ENCODE data around the gene TMEM8B.

The TMEM8B gene

GRCh38 chr9:35801328-35802128 is 27.5 kb upstream of the TMEM8B start:
- TF ChIP-seq SIN3A (IDR thresholded peaks at IDR 0.05; ENCODE audit: borderline replicate concordance, insufficient read depth, low read length) (no peak), TAF1 (IDR thresholded peaks at IDR 0.05; ENCODE audit: borderline replicate concordance, insufficient read depth, low read length) (no peak), FOXP2 (optimal IDR thresholded peaks at IDR 0.05; ENCODE audit: borderline replicate concordance, extremely low read depth, extremely low read length, insufficient read depth) (no peak), POLR2AphosphoS5 (IDR thresholded peaks at IDR 0.05; ENCODE audit: low read depth, low read length) (no peak)
- TF ChIP-seq, protein P1, sequence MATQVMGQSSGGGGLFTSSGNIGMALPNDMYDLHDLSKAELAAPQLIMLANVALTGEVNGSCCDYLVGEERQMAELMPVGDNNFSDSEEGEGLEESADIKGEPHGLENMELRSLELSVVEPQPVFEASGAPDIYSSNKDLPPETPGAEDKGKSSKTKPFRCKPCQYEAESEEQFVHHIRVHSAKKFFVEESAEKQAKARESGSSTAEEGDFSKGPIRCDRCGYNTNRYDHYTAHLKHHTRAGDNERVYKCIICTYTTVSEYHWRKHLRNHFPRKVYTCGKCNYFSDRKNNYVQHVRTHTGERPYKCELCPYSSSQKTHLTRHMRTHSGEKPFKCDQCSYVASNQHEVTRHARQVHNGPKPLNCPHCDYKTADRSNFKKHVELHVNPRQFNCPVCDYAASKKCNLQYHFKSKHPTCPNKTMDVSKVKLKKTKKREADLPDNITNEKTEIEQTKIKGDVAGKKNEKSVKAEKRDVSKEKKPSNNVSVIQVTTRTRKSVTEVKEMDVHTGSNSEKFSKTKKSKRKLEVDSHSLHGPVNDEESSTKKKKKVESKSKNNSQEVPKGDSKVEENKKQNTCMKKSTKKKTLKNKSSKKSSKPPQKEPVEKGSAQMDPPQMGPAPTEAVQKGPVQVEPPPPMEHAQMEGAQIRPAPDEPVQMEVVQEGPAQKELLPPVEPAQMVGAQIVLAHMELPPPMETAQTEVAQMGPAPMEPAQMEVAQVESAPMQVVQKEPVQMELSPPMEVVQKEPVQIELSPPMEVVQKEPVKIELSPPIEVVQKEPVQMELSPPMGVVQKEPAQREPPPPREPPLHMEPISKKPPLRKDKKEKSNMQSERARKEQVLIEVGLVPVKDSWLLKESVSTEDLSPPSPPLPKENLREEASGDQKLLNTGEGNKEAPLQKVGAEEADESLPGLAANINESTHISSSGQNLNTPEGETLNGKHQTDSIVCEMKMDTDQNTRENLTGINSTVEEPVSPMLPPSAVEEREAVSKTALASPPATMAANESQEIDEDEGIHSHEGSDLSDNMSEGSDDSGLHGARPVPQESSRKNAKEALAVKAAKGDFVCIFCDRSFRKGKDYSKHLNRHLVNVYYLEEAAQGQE (IDR thresholded peaks at IDR 0.05; ENCODE audit: insufficient read depth in 1 of 2, low read depth in 2 of 2, low read length in 2 of 2), result no peak

GRCh38 chr9:35806101-35806500 is 22.9 kb upstream of the TMEM8B start:
- no peak for TF ChIP-seq POLR2AphosphoS5 (IDR thresholded peaks at IDR 0.05; ENCODE audit: low read depth, low read length)
- TF ChIP-seq FOXP2 (optimal IDR thresholded peaks at IDR 0.05; ENCODE audit: borderline replicate concordance, extremely low read depth, extremely low read length, insufficient read depth), result no peak

DNA sequence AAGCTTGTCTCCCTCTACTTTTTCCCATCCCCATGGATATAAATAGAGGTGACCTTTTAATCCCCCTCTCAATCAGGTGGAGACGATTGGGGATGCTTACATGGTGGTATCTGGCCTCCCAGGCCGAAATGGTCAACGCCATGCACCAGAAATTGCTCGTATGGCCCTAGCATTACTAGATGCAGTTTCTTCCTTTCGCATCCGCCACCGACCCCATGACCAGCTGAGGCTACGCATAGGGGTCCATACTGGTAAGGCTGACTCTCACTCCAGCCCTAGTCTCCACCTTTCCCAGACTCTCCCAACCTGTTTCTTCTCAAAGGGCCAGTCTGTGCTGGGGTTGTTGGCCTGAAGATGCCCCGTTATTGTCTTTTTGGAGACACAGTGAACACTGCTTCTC is 20.6 kb upstream of the TMEM8B start:
- TF ChIP-seq FOXP2 (optimal IDR thresholded peaks at IDR 0.05; ENCODE audit: borderline replicate concordance, extremely low read depth, extremely low read length, insufficient read depth) (no peak), POLR2AphosphoS5 (IDR thresholded peaks at IDR 0.05; ENCODE audit: low read depth, low read length) (no peak), TAF1 (IDR thresholded peaks at IDR 0.05; ENCODE audit: borderline replicate concordance, insufficient read depth, low read length) (no peak), SIN3A (IDR thresholded peaks at IDR 0.05; ENCODE audit: borderline replicate concordance, insufficient read depth, low read length) (no peak)
- TF ChIP-seq, protein P1 (IDR thresholded peaks at IDR 0.05; ENCODE audit: insufficient read depth in 1 of 2, low read depth in 2 of 2, low read length in 2 of 2), result no peak

DNA sequence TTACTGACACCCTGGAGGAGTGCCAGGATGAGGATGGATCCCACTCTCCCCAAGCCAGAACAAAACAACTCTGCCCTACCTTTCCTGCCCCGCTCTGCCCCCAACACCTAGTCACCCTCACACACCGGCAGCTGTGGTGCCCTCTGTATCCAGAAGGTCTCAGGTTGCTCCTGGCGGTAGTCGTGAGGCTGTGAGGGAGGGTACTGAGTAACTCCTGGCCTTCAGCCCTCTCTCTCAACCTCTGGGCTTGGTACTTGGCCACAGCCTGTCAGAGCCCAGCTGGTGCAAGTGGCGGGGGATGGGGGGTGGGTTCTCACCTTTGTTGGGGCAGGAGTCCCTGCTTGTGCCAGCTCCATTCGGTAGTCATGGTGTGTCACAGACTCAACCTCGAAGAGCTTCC is 18.9 kb upstream of the TMEM8B start:
- TF ChIP-seq SIN3A (IDR thresholded peaks at IDR 0.05; ENCODE audit: borderline replicate concordance, insufficient read depth, low read length), result no peak
- no peak for TF ChIP-seq TAF1 (IDR thresholded peaks at IDR 0.05; ENCODE audit: borderline replicate concordance, insufficient read depth, low read length)
- no peak for TF ChIP-seq FOXP2 (optimal IDR thresholded peaks at IDR 0.05; ENCODE audit: borderline replicate concordance, extremely low read depth, extremely low read length, insufficient read depth)
- TF ChIP-seq, protein P1 (IDR thresholded peaks at IDR 0.05; ENCODE audit: insufficient read depth in 1 of 2, low read depth in 2 of 2, low read length in 2 of 2), result no peak
- TF ChIP-seq POLR2AphosphoS5 (IDR thresholded peaks at IDR 0.05; ENCODE audit: low read depth, low read length), result no peak

DNA sequence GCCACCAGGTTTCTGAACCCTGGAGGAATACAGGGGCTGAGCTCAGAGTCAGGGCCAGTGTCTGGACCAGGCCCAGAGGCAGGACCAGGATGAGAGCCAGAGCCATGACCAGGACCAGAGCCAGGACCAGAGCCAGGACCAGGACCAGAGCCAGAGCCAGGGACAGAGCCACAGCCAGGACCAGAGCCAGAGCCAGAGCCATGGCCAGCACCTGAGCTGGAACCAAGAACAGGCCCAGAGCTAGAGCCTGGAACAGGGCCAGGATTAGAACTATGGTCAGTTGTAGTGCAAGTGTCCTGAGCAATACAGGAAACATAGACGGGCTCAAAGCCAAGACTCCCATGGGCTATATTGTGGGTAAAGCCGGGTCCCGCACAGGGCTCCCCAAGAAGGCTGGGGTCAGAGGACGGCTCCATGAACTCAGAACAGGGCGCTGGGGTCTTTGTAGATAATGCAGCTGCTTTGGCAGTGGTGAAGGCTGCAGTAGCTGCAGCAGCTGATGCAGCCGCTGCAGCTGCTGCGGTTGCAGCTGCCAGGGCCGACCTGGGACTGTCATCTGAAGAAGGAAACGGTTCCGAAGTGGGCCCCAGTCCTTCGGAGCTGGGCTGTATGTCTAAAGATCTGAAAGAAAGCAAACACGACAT is 17.5 kb upstream of the TMEM8B start:
- no peak for TF ChIP-seq TAF1 (IDR thresholded peaks at IDR 0.05; ENCODE audit: borderline replicate concordance, insufficient read depth, low read length)
- no peak for TF ChIP-seq SIN3A (IDR thresholded peaks at IDR 0.05; ENCODE audit: borderline replicate concordance, insufficient read depth, low read length)
- TF ChIP-seq, protein P1 (IDR thresholded peaks at IDR 0.05; ENCODE audit: insufficient read depth in 1 of 2, low read depth in 2 of 2, low read length in 2 of 2), result no peak
- no peak for TF ChIP-seq POLR2AphosphoS5 (IDR thresholded peaks at IDR 0.05; ENCODE audit: low read depth, low read length)
- TF ChIP-seq FOXP2 (optimal IDR thresholded peaks at IDR 0.05; ENCODE audit: borderline replicate concordance, extremely low read depth, extremely low read length, insufficient read depth), result no peak

All from PFSK-1 (cell line).